ENCODE results near the gene DPYSL3.

DPYSL3 gene

GRCh38 chr5:147393874-147394672 lies 115.8 kb downstream of the DPYSL3 start:
- Histone ChIP-seq H3K36me3 (ENCODE audit: insufficient read depth, low read depth, low read length) (peaks cover 90% of the 10 kb centered on the region), H3K27me3 (ENCODE audit: insufficient read depth, low read length) (no peaks in the 10 kb centered on the region), H3K9ac (ENCODE audit: low read depth, low read length) (no peak overlapping the region), H3K4me3 (ENCODE audit: low read length) (no peak overlapping the region), H3K27ac (ENCODE audit: low read length) (no peak overlapping the region), H3K4me1 (ENCODE audit: insufficient read depth, low read length) (no peaks in the 10 kb centered on the region), H3K9me3 (ENCODE audit: insufficient read depth, low read depth, low read length) (no peaks in the 10 kb centered on the region)

- Histone ChIP-seq H3K27me3 (ENCODE audit: insufficient read depth, low read length) (no peaks in the 10 kb centered on the region), H3K9ac (ENCODE audit: low read depth, low read length) (no peak overlapping the region), H3K27ac (ENCODE audit: low read length) (no peak overlapping the region), H3K36me3 (ENCODE audit: insufficient read depth, low read depth, low read length) (peaks cover 68% of the 10 kb centered on the region), H3K4me1 (ENCODE audit: insufficient read depth, low read length) (no peaks in the 10 kb centered on the region), H3K9me3 (ENCODE audit: insufficient read depth, low read depth, low read length) (no peaks in the 10 kb centered on the region), H3K4me3 (ENCODE audit: low read length) (no peak overlapping the region)
Measured at GRCh38 chr5:147391781-147392180, 118.1 kb downstream of the DPYSL3 start.

DNA sequence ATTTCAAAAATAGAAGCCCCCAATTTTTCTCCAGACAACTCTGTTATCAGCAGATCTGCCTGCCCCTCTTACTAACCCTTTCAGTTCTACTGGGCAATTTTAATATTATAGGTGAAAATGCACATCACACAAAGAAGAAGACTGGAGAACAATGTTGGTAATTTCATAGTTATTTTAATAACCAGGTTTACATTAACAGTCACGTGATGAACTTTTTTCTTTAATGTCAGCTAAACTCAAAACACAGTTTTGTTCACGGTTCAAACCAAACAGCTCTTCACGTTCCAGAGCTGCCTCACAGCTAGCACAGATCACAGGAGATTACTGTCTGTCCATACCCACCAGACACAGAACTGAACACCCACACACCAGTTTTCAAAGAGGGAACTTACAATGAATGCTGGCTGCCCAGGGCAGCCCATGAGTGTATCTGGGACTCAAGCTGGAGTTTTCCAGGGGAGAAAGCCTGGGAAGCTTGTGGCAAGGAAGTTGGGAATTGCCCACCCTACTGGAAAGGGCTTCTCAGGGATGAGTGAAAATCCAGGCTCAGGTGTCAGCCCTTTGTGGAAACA lies 119.1 kb downstream of the DPYSL3 start:
- H3K27me3 ChIP-seq (ENCODE audit: insufficient read depth, low read length): no peaks in the 10 kb centered on the region
- H3K4me1 ChIP-seq (ENCODE audit: insufficient read depth, low read length): no peaks in the 10 kb centered on the region
- H3K4me3 ChIP-seq (ENCODE audit: low read length): no peak overlapping the region
- peaks cover 59% of the 10 kb centered on the region for H3K36me3 ChIP-seq (ENCODE audit: insufficient read depth, low read depth, low read length)
- no peaks in the 10 kb centered on the region for H3K9me3 ChIP-seq (ENCODE audit: insufficient read depth, low read depth, low read length)
- H3K9ac ChIP-seq (ENCODE audit: low read depth, low read length): no peak overlapping the region
- no peak overlapping the region for H3K27ac ChIP-seq (ENCODE audit: low read length)

DNA sequence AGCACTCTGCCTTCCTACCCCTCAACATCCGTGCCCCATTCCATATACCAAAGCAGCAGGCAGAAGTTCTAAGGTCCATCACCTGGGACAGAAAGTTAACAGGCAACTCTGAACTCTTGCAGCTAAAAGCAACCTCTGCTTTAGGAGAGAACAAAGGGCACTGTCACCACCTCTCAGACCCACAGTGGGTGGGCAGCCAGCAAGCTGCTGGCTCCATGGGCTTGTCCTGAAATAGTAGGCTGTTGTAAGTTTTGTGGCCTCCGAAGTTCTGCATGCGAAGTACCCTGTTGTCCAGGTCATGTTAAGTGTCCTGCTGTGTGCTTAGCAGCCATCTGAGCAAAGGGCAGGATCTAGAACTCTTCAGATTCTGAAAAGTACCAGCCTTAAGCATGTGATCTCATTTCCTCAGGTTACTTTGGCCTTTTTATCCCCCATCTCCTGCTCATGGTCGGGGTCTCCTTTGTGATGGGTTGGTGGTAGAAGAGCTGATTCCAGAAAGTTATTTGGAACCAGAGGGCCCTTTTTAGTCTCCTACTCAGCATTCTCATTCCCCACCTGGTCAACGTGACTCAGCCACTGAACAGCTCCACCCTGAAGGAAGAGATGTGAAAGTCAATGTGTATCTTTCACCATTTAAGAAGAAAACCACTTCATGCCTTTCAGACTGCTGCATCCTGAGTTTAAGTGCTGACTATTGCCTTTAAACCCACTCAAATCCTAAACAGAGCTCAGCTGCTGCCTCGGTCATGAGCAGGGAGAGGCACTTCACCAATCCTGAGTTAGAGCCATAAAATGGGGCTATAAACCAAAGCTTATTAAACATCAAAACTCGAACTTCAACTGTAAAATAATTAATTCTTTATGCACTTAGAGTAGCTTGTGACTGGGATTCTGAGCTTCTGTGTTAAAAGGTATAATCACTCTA lies 121.4 kb downstream of the DPYSL3 start:
- no peak overlapping the region for H3K27ac ChIP-seq (ENCODE audit: low read length)
- H3K4me3 ChIP-seq (ENCODE audit: low read length): no peak overlapping the region
- peaks cover 36% of the 10 kb centered on the region for H3K36me3 ChIP-seq (ENCODE audit: insufficient read depth, low read depth, low read length)
- H3K9ac ChIP-seq (ENCODE audit: low read depth, low read length): no peak overlapping the region
- peaks cover 6% of the 10 kb centered on the region; the same call in 1 of the 2 replicates for H3K4me1 ChIP-seq (ENCODE audit: insufficient read depth, low read length)
- H3K9me3 ChIP-seq (ENCODE audit: insufficient read depth, low read depth, low read length): no peaks in the 10 kb centered on the region
- H3K27me3 ChIP-seq (ENCODE audit: insufficient read depth, low read length): no peaks in the 10 kb centered on the region

DNA sequence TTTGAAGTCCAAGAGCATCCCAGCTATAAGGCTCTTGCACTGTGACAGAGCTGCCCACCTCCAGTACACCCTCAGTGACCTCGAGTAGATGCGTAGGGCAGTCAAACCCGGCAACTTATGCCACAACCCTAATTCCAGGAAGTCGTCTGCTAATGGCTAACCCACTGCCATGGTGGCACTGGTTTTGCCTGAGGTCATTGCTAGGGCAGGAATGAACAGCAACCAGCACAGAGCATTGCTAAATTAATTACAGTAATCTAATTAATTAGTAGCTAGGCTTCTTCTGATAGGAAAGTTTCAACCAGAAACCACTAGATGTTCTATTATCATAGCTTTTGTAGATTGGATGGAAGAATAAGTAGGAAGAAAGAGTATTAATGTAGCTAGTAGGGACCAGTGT lies 122.8 kb downstream of the DPYSL3 start:
- H3K4me1 ChIP-seq (ENCODE audit: insufficient read depth, low read length): peaks cover 14% of the 10 kb centered on the region; the same call in 1 of the 2 replicates
- H3K9ac ChIP-seq (ENCODE audit: low read depth, low read length): no peak overlapping the region
- no peak overlapping the region for H3K27ac ChIP-seq (ENCODE audit: low read length)
- H3K36me3 ChIP-seq (ENCODE audit: insufficient read depth, low read depth, low read length): peaks cover 23% of the 10 kb centered on the region
- no peaks in the 10 kb centered on the region for H3K27me3 ChIP-seq (ENCODE audit: insufficient read depth, low read length)
- H3K9me3 ChIP-seq (ENCODE audit: insufficient read depth, low read depth, low read length): no peaks in the 10 kb centered on the region
- H3K4me3 ChIP-seq (ENCODE audit: low read length): no peak overlapping the region

GRCh38 chr5:147384346-147385193 lies 125.3 kb downstream of the DPYSL3 start:
- peaks cover 14% of the 10 kb centered on the region; the same call in 1 of the 2 replicates for H3K4me1 ChIP-seq (ENCODE audit: insufficient read depth, low read length)
- no peaks in the 10 kb centered on the region for H3K9me3 ChIP-seq (ENCODE audit: insufficient read depth, low read depth, low read length)
- H3K9ac ChIP-seq (ENCODE audit: low read depth, low read length): no peak overlapping the region
- no peaks in the 10 kb centered on the region for H3K36me3 ChIP-seq (ENCODE audit: insufficient read depth, low read depth, low read length)
- no peak overlapping the region for H3K4me3 ChIP-seq (ENCODE audit: low read length)
- H3K27ac ChIP-seq (ENCODE audit: low read length): no peak overlapping the region
- no peaks in the 10 kb centered on the region for H3K27me3 ChIP-seq (ENCODE audit: insufficient read depth, low read length)

DNA sequence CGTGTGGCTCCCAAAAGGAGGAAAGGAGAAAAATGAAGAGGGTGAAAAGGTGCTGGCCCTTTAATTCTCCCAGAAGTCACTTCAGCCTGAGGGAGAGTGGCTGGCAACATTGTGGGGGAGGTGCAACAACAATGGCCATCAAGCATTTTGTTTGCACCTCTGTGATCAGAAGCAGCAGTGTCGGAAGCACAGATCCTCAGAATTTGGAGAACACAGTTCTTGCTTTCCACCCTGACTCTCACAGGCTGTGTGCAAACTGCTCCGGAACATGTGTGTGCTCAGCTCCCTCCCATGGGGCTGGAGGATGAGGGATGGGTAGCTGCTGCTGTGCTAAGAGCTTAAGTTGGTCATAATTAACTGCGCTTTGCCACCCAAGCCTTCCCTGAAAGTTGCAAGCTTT lies 127.1 kb downstream of the DPYSL3 start:
- Histone ChIP-seq H3K9ac (ENCODE audit: low read depth, low read length) (peak overlapping the region; percentile 58; the same call in 1 of the 2 replicates), H3K9me3 (ENCODE audit: insufficient read depth, low read depth, low read length) (peaks cover 7% of the 10 kb centered on the region; the same call in 1 of the 2 replicates), H3K27ac (ENCODE audit: low read length) (no peak overlapping the region), H3K27me3 (ENCODE audit: insufficient read depth, low read length) (no peaks in the 10 kb centered on the region), H3K36me3 (ENCODE audit: insufficient read depth, low read depth, low read length) (no peaks in the 10 kb centered on the region), H3K4me1 (ENCODE audit: insufficient read depth, low read length) (peaks cover 14% of the 10 kb centered on the region; the same call in 1 of the 2 replicates), H3K4me3 (ENCODE audit: low read length) (peak overlapping the region; percentile 13; the same call in 1 of the 2 replicates)

GRCh38 chr5:147381555-147381954 lies 128.3 kb downstream of the DPYSL3 start:
- no peaks in the 10 kb centered on the region for H3K36me3 ChIP-seq (ENCODE audit: insufficient read depth, low read depth, low read length)
- H3K9me3 ChIP-seq (ENCODE audit: insufficient read depth, low read depth, low read length): peaks cover 7% of the 10 kb centered on the region; the same call in 1 of the 2 replicates
- H3K4me1 ChIP-seq (ENCODE audit: insufficient read depth, low read length): peaks cover 14% of the 10 kb centered on the region; the same call in 1 of the 2 replicates
- H3K27me3 ChIP-seq (ENCODE audit: insufficient read depth, low read length): no peaks in the 10 kb centered on the region
- H3K27ac ChIP-seq (ENCODE audit: low read length): no peak overlapping the region
- H3K4me3 ChIP-seq (ENCODE audit: low read length): no peak overlapping the region
- no peak overlapping the region for H3K9ac ChIP-seq (ENCODE audit: low read depth, low read length)

GRCh38 chr5:147377682-147378081 lies 132.2 kb downstream of the DPYSL3 start:
- H3K27ac ChIP-seq (ENCODE audit: low read length): no peak overlapping the region
- H3K4me3 ChIP-seq (ENCODE audit: low read length): no peak overlapping the region
- H3K36me3 ChIP-seq (ENCODE audit: insufficient read depth, low read depth, low read length): no peaks in the 10 kb centered on the region
- H3K9me3 ChIP-seq (ENCODE audit: insufficient read depth, low read depth, low read length): peaks cover 7% of the 10 kb centered on the region; the same call in 1 of the 2 replicates
- peaks cover 2% of the 10 kb centered on the region; the same call in 1 of the 2 replicates for H3K4me1 ChIP-seq (ENCODE audit: insufficient read depth, low read length)
- H3K9ac ChIP-seq (ENCODE audit: low read depth, low read length): no peak overlapping the region
- no peaks in the 10 kb centered on the region for H3K27me3 ChIP-seq (ENCODE audit: insufficient read depth, low read length)

GRCh38 chr5:147375151-147375550 lies 134.7 kb downstream of the DPYSL3 start:
- Histone ChIP-seq H3K27me3 (ENCODE audit: insufficient read depth, low read length) (no peaks in the 10 kb centered on the region), H3K36me3 (ENCODE audit: insufficient read depth, low read depth, low read length) (no peaks in the 10 kb centered on the region), H3K4me3 (ENCODE audit: low read length) (no peak overlapping the region), H3K9ac (ENCODE audit: low read depth, low read length) (no peak overlapping the region), H3K4me1 (ENCODE audit: insufficient read depth, low read length) (no peaks in the 10 kb centered on the region), H3K27ac (ENCODE audit: low read length) (no peak overlapping the region), H3K9me3 (ENCODE audit: insufficient read depth, low read depth, low read length) (peaks cover 7% of the 10 kb centered on the region; the same call in 1 of the 2 replicates)

- Histone ChIP-seq H3K27me3 (ENCODE audit: insufficient read depth, low read length) (no peaks in the 10 kb centered on the region), H3K9ac (ENCODE audit: low read depth, low read length) (no peak overlapping the region), H3K9me3 (ENCODE audit: insufficient read depth, low read depth, low read length) (peaks cover 2% of the 10 kb centered on the region; the same call in 1 of the 2 replicates), H3K27ac (ENCODE audit: low read length) (no peak overlapping the region), H3K4me3 (ENCODE audit: low read length) (no peak overlapping the region), H3K36me3 (ENCODE audit: insufficient read depth, low read depth, low read length) (no peaks in the 10 kb centered on the region), H3K4me1 (ENCODE audit: insufficient read depth, low read length) (no peaks in the 10 kb centered on the region)
Measured at GRCh38 chr5:147373328-147373727, 136.5 kb downstream of the DPYSL3 start.
